HT1080 (cell line): ENCODE data around the gene ZNF768. TPM values are rescaled to one million over a fixed set of nuclear protein-coding genes. Genes with fewer than 3 reads are reported as not detected.
"Not testable (repeated sequence)": the region's sequence is repeated elsewhere in the genome, so short reads cannot be mapped to it uniquely, and the experiment has no call there.

ENCODE experiments used
- DNase-seq: peaks from one replicate; pipeline ENCODE4 v3.0.0-alpha.2; 2015; ENCODE audit warnings: low read depth
- total RNA-seq: library from RNA; depleted of rRNA; stranded (reverse); fragments of >200 nt; shearing (Covaris generic); gene quantifications from 2 replicates; pipeline ENCODE4 v1.2.3, GENCODE V29; 2014

ZNF768 gene
- total RNA-seq, 1 experiment from 2014 or later = 76.7 TPM

DNA sequence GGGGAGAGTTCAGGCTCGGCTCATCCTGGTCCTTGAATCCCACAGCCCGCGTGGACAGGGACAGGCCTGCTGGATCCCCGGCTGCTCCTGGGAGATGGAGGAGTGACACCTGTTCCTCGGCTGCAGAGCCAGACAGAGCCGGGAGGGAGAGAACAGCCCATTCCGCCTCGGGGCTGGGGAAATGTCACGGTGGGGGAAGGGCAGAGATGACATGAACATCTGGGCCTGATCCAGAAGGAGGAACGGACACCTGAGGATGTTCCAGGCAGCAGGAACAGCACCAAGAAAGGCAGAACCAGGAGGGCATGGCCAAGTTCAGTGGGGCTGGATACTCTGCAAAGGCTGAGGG lies 29.7 kb upstream of the ZNF768 start:
- DNase-seq = no peak

DNA sequence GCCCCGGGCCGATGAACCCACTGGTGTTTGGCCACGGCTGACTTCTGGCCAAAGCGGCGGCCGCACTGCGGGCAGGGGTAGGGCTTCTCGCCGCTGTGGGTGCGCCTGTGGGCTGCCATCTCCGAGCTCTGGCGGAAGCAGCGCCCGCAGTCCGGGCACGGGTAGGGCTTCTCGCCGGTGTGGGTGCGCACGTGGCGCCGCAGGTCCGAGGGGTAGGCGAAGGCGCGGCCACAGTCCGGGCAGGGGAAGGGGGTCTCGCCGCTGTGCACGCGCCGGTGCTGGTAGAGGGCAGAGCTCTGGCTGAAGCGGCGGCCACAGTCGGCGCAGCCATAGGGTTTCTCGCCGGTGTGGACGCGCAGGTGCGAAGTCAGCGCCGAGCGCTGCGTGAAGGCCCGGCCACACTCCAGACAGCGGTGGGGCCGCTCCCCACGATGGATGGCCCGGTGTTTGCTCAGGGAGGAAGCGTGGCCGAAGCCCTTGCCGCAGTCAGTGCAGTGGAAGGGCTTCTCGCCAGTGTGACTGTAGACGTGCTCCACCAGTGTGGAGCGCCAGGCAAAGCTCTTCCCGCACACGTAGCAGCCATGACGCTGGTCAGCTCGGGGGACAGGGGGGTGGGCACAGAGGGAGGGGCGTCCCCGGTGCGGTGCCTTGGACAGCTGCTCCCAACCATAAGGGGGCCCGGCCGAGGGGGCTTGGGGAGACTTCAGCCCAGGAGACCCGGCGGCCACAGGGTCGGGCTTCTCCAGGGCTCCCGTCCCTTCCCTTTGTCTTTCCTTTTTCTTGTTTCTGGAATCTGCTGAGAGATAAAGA lies 29.2 kb upstream of the ZNF768 start:
- no peak for DNase-seq

DNA sequence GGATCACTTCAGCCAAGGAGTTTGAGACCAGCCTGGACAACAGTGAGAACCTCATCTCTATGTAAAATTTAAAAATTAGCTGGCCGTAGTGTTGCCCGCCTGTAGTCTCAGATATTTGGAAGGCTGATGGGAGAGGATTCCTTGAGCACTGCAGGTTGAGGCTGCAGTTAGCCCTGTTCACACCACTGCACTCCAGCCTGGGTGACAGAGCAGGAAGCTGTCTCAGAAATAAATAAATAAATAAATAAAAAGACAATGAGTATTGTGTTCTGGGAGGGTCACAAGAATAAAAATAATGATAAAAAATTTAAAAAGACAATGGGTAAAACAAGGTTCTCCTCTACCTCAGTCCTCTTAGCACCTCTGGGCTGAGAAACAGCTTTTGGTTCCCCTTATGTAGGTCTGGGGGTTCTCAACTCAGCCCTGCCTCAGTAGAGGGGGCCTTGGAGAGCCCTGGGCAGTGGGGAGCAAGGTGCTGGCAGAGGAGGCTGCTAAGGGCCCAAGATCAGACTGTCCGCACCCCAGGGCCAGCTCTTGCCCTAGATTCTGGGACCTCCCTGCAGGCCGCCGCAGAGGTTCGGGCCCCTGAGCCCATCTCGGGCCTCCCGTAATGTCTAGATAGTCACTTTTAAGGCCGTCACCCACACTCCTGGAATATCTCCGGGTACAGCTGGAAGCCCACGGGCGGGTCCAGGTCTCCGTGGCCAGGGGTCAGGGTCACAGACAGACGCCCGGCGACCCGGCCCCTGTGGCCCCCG lies 28.4 kb upstream of the ZNF768 start:
- DNase-seq = no peak

DNA sequence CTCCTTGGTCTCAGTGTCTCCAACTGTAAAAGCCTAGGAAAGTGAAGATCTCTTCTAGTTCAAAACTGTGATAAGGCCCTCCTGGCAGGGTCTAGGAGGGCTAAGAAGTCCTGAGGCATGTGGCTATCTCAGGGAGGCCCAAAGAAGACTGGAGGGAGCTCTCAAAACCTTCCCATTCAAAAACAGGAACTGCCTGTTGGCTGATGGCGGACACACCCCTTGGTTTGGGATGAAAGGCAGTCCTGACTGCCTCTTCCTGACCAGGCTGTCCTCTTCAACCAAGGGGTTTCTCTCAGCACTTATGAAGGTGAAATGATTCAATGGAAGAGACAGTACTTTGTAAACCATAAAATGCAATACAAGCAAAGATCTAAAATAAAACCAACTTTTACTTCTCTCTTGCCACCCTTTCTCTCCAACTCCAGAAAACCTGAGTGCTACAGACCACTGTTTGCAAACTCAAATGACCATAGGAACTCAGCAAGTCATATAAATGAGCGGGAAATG lies 27.1 kb upstream of the ZNF768 start:
- DNase-seq = no peak

DNA sequence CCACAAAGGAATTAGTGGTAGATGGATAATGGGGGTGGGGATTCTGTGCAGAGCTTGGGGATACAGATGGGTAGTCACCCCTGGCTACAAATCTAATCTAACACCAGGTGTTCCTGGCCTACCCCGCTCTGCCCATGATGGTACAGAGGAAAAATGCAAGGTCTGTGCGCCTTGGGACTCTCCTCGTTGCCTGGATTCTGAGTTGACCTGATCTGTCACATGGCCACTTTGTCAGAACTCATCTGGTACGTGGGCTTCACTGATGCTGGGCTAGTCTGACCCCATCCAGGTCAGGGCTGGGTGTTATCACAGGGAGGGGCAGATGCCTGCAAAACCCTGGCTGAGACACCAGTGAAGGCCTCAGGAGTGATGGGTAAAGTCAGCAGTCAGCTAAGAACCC lies 26.6 kb upstream of the ZNF768 start:
- DNase-seq = no peak

DNA sequence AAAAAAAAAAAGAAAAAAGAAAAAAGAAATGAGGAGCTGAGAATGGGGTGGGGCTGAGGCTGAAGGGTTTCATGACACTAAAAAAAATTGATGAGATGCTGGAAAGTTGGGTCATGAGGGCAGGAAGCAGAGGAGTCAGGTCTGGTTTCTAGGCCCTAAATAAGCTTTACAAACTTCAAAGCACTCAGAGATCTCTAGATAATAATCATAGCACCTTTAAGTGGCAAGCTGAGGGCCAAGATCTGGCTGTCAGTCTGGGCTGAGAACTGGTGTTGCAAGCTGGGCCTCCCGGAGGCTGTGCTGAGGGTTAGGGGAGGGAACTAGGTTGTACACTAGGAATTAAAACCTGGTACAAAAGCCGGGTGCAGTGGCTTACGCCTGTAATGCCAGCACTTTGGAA lies 25.4 kb upstream of the ZNF768 start:
- DNase-seq = no peak

DNA sequence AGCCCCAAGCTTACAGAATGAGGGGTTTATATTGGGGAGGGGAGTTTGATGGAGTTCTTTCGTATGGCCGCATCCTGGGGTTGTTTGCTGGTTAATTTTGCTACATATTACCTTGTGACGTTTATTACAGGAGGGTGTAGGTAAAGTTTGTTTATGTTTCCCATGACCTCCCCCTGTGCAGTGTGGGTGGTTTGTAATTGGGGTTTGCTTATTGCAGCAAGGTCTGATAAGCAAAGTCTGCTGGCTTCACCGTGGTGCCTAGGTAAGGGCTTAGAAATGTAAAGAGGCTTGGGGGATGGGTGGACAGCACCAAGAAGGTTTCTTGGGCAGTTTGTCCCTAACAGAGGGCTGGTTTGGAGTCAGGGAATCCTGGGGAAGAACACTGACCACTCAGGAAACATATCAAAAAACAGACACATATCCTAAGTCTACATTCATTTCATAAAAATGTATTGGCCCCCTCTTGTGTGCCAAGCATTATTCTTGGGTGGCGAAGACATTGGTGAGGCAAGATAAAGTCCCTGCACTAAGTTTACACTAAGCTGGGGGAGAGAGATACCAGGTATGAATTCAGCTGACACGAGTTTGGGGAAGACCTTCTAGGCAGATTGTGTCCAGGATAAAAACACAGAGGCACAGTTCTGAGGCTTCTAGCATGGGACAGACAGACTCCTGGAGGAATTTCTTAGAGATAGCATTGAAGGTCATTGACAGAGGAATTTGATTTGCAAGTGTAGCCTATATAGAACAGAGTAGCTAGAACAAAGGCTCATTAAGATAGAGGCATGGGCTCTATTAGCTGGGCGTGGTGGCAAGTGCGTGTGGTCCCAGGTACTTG lies 22.3 kb upstream of the ZNF768 start:
- no peak for DNase-seq

DNA sequence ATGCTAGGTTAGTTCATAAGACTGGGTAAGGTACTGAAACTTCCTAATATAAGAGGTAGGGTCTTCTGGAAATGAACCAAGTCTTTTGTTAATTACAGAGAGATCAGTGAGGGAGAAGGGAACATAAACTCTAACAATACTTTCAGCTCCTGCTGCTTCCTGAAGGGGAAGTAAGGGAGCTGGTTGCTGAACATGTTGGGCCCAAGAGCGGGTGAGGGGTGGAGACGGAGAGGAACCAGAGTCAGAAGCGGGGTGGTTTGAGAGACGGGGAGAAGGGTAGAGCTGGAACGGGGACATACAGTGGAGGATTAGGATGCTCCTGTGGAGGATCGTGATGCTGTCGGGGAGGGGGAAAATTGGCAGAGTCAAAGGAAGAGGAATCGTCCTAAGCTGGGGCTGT lies 19.7 kb upstream of the ZNF768 start:
- no peak for DNase-seq

DNA sequence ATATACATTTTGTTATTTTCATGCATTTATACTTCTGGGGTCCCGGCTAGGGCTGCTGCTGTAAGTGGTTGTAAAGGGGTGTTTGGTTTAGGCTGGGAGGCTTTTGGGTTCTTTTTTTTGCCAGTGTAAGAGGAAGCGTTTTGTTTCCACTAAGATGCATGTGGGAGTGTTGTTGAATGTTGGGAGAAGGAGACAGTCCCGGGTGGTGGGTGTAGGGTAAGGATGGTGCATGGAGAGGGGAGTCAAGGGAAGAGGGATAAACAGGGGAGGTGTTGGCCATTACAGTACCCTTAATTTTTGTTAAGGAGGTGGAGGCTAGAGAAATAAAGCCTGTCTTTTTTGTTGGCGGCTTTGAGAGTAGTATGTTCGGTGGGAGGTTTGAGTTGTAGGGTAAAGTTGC lies 16.7 kb upstream of the ZNF768 start:
- DNase-seq = no peak

DNA sequence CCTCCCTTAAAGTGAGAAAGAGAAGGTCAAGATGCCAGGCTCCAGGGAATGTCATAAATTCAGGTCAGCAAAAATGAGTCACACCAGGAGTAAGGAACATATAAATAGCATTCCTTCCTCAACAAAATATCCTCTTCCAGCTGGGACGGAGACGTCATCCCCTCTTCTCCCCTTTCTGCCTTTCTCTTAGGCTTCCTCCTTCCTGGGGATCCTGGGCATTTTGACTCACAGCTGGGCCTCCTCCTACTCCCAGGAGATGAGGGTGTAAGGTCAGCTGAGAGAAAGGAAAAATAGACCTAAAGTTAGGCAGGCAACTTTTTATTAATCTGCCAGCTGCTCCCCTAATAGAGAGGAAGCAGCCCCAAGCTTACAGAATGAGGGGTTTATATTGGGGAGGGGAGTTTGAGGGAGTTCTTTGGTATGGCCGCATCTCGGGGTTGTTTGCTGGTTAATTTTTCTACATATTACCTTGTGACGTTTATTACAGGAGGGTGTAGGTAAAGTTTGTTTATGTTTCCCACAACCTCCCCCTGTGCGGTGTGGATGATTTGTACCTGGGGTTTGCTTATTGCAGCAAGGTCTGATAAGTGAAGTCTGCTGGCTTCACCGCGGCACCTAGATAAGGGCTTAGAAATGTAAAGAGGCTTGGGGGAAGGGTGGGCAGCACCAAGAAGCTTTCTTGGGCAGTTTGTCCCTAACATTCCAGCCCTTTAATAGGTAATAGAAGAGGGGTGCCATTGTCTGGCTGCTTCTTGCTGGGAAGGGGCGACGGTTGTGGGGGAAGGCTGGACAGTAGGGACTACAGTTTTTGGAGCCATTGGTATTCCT lies 15.3 kb upstream of the ZNF768 start:
- peak; percentile 68 for DNase-seq

DNA sequence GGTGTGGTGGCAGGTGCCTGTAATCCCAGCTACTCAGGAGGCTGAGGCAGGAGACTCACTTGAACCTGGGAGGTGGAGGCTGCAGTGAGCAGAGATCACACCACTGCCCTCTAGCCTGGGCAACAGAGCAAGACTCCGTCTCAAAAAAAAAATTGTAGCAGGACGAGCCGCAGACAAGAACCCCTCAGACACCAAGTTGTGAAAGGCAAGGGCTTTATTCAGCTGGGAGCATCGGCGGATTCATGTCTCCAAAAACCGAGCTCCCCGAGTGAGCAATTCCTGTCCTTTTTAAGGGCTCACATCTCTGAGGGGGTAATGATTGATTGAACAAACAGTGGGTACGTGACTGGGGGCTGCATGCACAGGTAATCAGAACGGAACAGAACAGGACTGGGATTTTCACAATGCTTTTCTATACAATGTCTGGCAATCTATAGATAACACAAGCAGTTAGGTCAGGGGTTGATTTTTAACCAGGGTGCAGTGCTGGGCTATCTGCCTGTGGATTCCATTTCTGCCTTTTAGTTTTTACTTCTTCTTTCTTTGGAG lies 14.6 kb upstream of the ZNF768 start:
- not testable (repeated sequence) for DNase-seq

DNA sequence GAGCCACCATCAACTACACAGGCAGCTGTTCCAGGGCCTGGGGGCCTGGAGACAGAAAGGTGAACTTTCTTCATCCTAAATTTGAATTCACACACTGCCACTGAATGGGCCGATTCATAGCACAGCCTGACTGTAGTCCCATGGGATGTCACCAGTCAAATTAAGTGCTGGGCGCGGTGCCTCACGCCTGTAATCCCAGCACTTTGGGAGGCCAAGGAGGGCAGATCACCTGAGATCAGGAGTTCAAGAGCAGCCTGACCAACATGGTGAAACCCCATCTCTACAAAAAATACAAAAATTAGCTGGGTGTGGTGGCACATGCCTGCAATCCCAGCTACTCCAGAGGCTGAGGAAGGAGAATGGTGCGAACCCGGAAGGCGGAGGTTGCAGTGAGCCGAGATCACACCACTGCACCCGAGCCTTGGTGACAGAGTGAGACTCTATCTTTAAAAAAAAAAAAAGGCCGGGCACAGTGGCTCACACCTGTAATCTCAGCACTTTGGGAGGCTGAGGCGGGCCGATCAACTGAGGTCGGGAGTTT lies 13.7 kb upstream of the ZNF768 start:
- DNase-seq = not testable (repeated sequence)

DNA sequence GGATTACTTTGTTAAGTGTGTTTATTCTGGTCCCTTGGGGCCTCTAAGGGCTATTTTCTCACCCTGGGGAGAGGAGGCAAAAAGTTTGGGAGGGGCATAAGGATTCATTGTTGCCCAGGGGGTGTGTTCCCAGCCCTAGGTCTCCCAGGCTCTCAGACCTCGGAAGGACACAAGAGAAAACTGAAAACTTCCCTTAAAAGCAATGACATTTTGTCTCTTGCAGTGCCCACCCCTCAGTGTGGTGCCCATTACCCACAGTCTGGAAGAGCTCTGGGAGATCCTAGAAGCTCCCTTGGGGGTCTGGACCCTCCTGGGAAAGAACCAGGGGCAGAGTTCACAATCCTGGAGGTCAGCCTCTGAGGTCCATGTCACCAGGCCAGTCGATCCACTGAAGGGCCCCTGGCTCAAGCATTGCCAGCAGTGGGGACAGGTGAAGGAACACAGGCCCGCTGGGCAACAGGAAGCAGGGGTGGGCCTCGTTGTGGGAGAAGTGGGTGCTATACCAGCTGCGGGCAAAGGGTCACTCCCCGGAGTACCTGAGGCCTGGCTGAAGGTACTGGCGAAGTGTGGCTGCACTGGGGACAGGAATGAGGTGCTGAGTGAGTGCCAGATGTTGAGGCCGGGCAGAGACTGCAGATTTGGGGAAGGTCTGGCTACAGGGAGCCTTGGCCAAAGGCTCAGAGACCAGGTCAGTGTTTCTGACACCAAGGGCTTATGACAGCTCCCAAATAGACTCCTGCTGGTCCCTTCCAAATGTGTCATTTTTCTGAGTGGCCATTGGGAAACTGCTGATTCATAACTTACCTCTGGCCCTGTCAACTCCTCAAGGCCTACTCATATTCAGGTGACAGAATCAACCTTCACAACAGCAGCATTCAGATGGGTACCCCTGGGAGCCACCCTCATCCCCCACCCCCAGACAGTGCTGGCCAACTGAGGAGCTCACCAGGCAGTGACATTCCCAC lies 12.9 kb upstream of the ZNF768 start:
- DNase-seq = no peak

DNA sequence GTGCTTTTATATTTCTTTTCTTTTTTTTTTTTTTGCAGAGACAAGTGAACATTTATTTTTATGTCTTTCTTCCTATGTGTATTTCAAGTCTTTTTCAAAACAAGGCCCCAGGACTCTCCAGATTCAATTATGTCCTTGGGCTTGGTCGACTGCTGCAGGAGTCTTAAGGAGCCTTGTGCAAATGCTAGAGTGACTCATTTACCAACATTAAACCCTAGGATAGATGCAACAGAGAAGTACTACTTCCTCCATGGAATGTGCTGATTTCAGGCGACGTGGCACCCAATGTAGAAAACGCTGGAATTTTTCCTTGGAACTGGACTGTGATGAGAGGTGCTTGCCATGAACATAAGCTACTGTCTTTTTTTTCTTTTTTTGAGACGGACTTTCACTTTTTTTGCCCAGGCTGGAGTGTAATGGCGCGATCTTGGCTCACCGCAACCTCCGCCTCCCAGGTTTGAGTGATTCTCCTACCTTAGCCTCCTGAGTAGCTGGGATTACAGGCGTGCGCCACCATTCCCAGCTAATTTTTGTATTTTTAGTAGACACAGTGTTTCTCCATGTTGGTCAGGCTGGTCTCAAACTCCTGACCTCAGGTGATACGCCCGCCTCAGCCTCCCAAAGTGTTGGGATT lies 10.1 kb upstream of the ZNF768 start:
- not testable (repeated sequence) for DNase-seq

DNA sequence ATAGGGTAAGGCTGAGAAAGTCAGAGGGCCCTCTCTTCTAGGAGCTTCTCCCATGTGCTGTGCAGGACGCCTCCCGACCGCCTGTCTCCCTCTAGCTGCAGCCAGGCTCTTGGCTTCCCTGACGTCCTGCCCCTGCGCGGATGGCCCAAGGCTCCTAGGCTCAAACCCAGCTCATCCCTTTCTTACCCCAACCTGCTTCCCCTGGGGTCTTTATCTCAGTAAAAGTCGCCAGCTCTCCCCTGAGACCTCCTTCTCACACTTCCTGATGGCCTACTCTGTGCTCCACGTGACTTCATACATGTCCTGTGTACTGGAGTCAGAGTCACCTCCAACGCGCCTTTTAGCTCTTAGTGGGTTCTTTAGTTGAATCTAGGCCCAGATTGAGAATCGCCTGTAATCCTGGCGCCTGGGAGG lies 9.4 kb upstream of the ZNF768 start:
- peak; percentile 22 for DNase-seq

DNA sequence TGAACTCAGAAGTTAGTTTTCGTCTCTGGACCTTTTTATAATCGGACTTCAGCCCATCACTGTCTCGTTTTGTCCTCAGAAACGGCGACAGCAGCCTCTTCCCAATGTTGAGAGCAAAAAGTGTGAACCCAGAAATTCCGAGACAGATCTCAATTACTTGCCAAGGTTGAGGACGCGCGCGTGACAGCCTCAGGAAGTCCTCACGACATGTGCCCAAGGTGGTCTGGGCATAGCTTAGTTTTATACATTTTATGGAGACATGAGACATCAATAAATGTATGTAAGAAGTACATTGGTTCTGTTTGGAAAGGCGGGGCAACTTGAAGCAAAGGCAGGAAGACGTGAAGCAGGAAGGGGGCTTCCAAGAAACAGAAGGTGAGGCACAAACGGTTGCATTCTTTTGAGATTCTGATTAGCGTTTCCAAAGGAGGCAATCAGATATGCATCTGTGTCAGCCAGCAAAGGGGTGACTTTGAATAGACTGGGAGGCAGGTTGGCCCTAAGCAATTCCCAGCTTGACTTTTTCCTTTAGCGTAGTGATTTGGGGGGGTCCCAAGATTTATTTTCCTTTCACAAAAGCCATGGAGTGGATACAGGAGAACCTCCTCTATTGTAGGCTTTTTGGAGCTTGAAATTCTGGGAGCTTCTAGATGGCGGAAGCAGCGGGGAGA lies 8.9 kb upstream of the ZNF768 start:
- DNase-seq = no peak

DNA sequence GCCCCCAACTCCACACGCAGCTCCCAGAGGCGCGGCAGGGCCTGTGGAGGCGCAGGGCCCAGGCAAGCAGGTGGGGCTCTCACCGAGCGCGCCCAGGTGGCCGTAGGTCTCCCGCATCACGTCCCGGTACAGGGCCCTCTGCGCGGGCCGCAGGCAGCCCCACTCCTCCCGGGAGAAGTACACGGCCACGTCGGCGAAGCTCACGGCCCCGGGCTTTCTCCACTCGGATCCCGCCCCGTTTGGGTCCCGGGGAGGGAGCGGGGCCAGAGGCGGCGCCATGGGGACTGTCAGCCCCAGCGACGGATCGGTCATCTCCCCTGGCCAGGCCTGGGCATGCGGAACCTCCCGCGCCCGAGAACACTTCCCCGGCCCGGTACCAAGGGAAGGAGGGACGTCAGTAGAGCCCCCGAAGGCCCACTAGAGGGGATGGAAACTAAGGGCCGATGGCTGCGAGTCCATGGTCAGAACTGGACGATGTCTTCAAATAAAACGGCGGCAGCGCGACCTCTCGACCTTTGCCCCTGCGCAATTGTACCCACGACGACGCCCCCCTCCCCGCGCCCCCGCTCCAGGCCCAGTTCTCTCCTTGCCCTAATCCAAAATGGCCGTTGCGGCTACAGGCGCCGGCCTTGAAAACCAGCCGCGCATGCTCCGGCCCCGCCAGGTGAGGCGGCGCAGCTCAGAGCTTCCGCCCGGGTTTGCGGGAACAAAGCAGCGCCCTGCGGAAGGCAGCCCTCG lies 8.2 kb upstream of the ZNF768 start, which contains the start of gene ZNF747:
TSS of gene ZNF747 (minus strand) at position 491 of the 738 bp plus-strand sequence. CDS start at position 312, 179 bp downstream.
- peak; percentile 73 for DNase-seq
